ENCODE results near the gene ENTREP3. TPM values are rescaled to one million over a fixed set of nuclear protein-coding genes. Genes with fewer than 3 reads are reported as not detected.

ENTREP3 gene
- total RNA-seq, 1 experiment from 2014 or later: 9.4 TPM

GRCh38 chr1:155208541-155209311 is 46.6 kb downstream of the ENTREP3 start, which contains the start of gene MTX1:
Gene MTX1 (plus strand): TSS chr1:155208695. CDS start chr1:155208805, 110 bp downstream.
- peak within 1 kb of the TSS; percentile 97 for H3K4me3 ChIP-seq (ENCODE audit: insufficient read depth, low read depth, low read length)
- DNase-seq: peak; percentile 97
- peaks cover 2% of the 10 kb centered on the region for H3K36me3 ChIP-seq (replicated peaks; ENCODE audit: control insufficient read depth, insufficient read depth, low read length)
- H3K27me3 ChIP-seq (ENCODE audit: control insufficient read depth, insufficient read depth, low read length): no peaks in the 10 kb centered on the region

- no peaks in the 10 kb centered on the region for H3K27me3 ChIP-seq (ENCODE audit: control insufficient read depth, insufficient read depth, low read length)
- peak; percentile 87 for DNase-seq
- H3K4me3 ChIP-seq (ENCODE audit: insufficient read depth, low read depth, low read length): peak within 1 kb of the TSS; percentile 97
- H3K36me3 ChIP-seq (replicated peaks; ENCODE audit: control insufficient read depth, insufficient read depth, low read length): peaks cover 6% of the 10 kb centered on the region
These were observed 47.3 kb downstream of the ENTREP3 start, which contains the start of gene THBS3 for GRCh38 chr1:155207806-155208540. Gene THBS3 (minus strand): TSS chr1:155207897. CDS start chr1:155207876, 21 bp downstream.

GRCh38 chr1:155206891-155207805 is 48.1 kb downstream of the ENTREP3 start:
- peak; percentile 87 for DNase-seq
- no peaks in the 10 kb centered on the region for H3K27me3 ChIP-seq (ENCODE audit: control insufficient read depth, insufficient read depth, low read length)
- H3K4me3 ChIP-seq (ENCODE audit: insufficient read depth, low read depth, low read length): peak overlapping the region; percentile 31
- H3K36me3 ChIP-seq (replicated peaks; ENCODE audit: control insufficient read depth, insufficient read depth, low read length): peaks cover 10% of the 10 kb centered on the region

- peak; percentile 37 for DNase-seq
- Histone ChIP-seq H3K4me3 (ENCODE audit: insufficient read depth, low read depth, low read length) (no peak overlapping the region), H3K36me3 (replicated peaks; ENCODE audit: control insufficient read depth, insufficient read depth, low read length) (peaks cover 17% of the 10 kb centered on the region), H3K27me3 (ENCODE audit: control insufficient read depth, insufficient read depth, low read length) (no peaks in the 10 kb centered on the region)
These were observed 49.2 kb downstream of the ENTREP3 start for GRCh38 chr1:155205969-155206593.

GRCh38 chr1:155205035-155205434 is 50.2 kb downstream of the ENTREP3 start:
- H3K27me3 ChIP-seq (ENCODE audit: control insufficient read depth, insufficient read depth, low read length): no peaks in the 10 kb centered on the region
- DNase-seq: no peak
- no peak overlapping the region for H3K4me3 ChIP-seq (ENCODE audit: insufficient read depth, low read depth, low read length)
- H3K36me3 ChIP-seq (replicated peaks; ENCODE audit: control insufficient read depth, insufficient read depth, low read length): peaks cover 25% of the 10 kb centered on the region

- Histone ChIP-seq H3K27me3 (ENCODE audit: control insufficient read depth, insufficient read depth, low read length) (no peaks in the 10 kb centered on the region), H3K4me3 (ENCODE audit: insufficient read depth, low read depth, low read length) (no peak overlapping the region), H3K36me3 (replicated peaks; ENCODE audit: control insufficient read depth, insufficient read depth, low read length) (peaks cover 38% of the 10 kb centered on the region)
- peak; percentile 27 for DNase-seq
These were observed 52.4 kb downstream of the ENTREP3 start for GRCh38 chr1:155202731-155203515.

GRCh38 chr1:155202198-155202597 is 53.1 kb downstream of the ENTREP3 start:
- peak; percentile 28 for DNase-seq
- H3K36me3 ChIP-seq (replicated peaks; ENCODE audit: control insufficient read depth, insufficient read depth, low read length): peaks cover 44% of the 10 kb centered on the region
- no peak overlapping the region for H3K4me3 ChIP-seq (ENCODE audit: insufficient read depth, low read depth, low read length)
- no peaks in the 10 kb centered on the region for H3K27me3 ChIP-seq (ENCODE audit: control insufficient read depth, insufficient read depth, low read length)

- Histone ChIP-seq H3K27me3 (ENCODE audit: control insufficient read depth, insufficient read depth, low read length) (no peaks in the 10 kb centered on the region), H3K36me3 (replicated peaks; ENCODE audit: control insufficient read depth, insufficient read depth, low read length) (peaks cover 49% of the 10 kb centered on the region), H3K4me3 (ENCODE audit: insufficient read depth, low read depth, low read length) (no peak overlapping the region)
- DNase-seq: no peak
These were observed 54.4 kb downstream of the ENTREP3 start for GRCh38 chr1:155200920-155201319.

- no peak for DNase-seq
- no peak overlapping the region for H3K4me3 ChIP-seq (ENCODE audit: insufficient read depth, low read depth, low read length)
- no peaks in the 10 kb centered on the region for H3K27me3 ChIP-seq (ENCODE audit: control insufficient read depth, insufficient read depth, low read length)
- H3K36me3 ChIP-seq (replicated peaks; ENCODE audit: control insufficient read depth, insufficient read depth, low read length): peaks cover 49% of the 10 kb centered on the region
These were observed 55.5 kb downstream of the ENTREP3 start for GRCh38 chr1:155199792-155200191.

- Histone ChIP-seq H3K27me3 (ENCODE audit: control insufficient read depth, insufficient read depth, low read length) (no peaks in the 10 kb centered on the region), H3K36me3 (replicated peaks; ENCODE audit: control insufficient read depth, insufficient read depth, low read length) (peaks cover 48% of the 10 kb centered on the region), H3K4me3 (ENCODE audit: insufficient read depth, low read depth, low read length) (no peak overlapping the region)
- DNase-seq: no peak
These were observed 56.8 kb downstream of the ENTREP3 start for GRCh38 chr1:155198547-155198906.

GRCh38 chr1:155197901-155198546 is 57.3 kb downstream of the ENTREP3 start:
- no peak overlapping the region for H3K4me3 ChIP-seq (ENCODE audit: insufficient read depth, low read depth, low read length)
- DNase-seq: no peak
- no peaks in the 10 kb centered on the region for H3K27me3 ChIP-seq (ENCODE audit: control insufficient read depth, insufficient read depth, low read length)
- H3K36me3 ChIP-seq (replicated peaks; ENCODE audit: control insufficient read depth, insufficient read depth, low read length): peaks cover 46% of the 10 kb centered on the region
